ENCODE data around the gene PDCD2.

DNA sequence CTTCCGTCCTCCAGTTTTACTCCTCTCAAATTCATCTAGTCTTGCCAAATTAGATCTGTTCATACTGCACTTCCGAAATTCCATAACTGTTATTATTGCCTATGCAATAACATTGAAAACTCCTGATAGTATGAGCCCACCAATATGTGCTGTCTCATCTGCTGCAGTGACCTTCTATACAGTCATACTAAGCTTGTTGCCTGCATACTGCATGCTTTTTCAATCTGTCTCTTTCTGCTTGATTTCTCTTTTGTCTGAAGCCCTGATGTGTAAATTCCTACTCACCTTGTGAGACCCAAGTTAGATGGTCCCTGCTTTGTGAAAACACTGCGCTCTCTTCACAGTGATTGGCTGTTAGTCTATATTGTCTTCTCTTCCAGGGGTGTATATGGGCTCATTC, 29.1 kb downstream of the PDCD2 start:
- TF ChIP-seq POLR2A (IDR thresholded peaks at IDR 0.05; ENCODE audit: low read depth, low read length): no peak
- no peak for TF ChIP-seq TAF1 (IDR thresholded peaks at IDR 0.05; ENCODE audit: borderline replicate concordance, low read depth, low read length)
